8988T (cell line): ENCODE data around the gene KCTD21.
"Not testable (repeated sequence)": the region's sequence is repeated elsewhere in the genome, so short reads cannot be mapped to it uniquely, and the experiment has no call there.

ENCODE experiments used
- DNase-seq: peaks from one replicate; pipeline ENCODE4 v3.0.0; 2011

The KCTD21 gene, protein sequence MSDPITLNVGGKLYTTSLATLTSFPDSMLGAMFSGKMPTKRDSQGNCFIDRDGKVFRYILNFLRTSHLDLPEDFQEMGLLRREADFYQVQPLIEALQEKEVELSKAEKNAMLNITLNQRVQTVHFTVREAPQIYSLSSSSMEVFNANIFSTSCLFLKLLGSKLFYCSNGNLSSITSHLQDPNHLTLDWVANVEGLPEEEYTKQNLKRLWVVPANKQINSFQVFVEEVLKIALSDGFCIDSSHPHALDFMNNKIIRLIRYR

DNA sequence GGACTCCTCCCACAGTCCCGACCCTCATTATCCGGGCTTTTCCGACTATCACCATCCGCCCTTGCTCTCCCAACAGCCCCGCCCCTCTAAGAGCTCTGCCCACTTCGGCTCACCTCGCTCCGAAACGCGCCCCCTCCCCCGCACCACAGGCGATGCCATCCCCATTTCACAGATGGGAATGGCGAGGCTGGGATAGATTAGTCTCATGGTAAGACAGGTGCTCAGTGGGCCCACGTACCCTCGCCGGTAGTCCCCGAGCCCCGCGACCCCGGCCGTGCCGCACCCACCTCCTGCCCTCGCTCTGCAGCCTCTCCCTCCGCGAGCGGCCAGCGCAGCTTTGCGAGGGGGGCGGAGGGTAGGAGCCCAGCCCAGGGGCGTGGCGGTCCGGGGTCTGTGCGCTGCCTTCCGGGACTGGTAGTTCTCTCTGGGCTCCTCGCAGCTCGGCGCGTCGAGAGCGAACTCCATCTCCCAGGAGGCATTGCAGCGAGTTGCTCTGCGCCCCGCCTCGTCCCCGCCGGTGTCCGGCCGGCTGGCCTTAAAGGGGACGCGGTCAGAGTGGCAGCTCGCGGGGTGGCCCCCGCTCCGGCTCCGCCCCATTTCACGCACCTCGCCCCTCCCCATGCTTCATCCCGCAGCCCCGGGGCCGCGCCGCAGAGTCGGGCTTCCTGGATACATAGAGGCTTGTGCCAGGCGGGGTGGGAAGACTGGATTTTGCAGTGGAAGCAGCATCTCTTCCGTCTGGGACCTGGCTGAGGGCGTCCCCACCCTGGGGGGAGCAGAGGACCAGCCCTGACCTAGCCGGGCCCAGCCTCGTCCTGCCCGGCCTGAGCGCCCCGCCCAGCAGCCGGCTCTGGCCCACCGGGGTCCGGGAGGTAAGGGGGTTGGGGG lies at the start of gene KCTD21, which contains the start of gene USP35:
KCTD21 (minus strand) TSS at position 341 of the 888 bp plus-strand sequence. CDS start 14,072 bp downstream, outside the sequence.
USP35 (plus strand) TSS at position 634 of the 888 bp plus-strand sequence. CDS start 7,327 bp downstream, outside the sequence.
- DNase-seq, result peak; percentile 98

DNA sequence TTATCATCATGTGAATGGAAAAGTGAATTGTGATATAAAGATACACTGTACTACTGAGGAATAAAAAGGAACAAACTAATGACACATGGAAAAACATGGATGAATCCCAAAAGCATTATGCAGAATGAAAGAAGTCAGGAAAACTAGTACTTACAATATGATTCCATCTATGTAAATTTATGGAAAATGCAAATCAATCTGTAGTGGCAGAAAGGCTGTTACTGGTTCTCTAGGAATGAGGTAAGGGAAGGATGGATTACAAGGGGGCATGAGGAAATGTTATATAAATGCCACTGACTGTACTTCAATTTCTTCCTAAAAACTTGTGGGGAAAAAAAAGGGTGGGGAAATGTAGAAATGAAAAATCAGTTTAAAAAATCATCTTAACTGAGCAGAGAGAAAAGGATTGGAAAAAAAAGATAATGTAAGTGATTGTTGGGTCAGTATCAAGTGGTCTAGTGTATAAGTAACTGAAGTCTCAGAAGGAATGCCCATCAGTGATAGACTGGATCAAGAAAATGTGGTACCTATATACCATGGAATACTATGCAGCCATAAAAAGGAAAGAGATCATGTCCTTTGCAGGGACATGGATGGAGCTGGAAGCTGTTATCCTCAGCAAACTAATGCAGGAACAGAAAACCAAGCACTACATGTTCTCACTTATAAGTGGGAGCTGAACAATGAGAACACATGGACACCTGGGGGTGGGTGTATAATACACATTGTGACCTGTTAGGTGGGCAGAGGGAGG lies 49.0 kb upstream of the KCTD21 start:
- DNase-seq, result no peak

DNA sequence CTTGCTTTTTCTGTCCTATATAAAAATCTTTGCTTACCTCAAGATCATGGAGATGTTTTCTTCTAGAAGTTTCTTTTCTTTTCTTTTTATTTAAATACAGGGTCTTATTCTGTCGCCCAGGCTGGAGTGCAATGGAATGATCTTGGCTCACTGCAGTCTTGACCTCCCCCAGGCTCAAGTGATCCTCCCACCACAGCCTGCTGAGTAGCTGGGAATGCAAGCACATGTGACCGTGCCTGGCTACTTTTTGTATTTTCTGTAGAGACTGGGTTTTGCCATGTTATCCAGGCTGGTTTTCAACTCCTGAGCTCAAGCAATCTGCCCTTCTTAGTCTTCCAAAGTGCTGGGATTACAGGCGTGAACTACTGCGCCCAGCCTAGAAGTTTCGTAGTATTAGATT lies 45.6 kb upstream of the KCTD21 start:
- no peak for DNase-seq

DNA sequence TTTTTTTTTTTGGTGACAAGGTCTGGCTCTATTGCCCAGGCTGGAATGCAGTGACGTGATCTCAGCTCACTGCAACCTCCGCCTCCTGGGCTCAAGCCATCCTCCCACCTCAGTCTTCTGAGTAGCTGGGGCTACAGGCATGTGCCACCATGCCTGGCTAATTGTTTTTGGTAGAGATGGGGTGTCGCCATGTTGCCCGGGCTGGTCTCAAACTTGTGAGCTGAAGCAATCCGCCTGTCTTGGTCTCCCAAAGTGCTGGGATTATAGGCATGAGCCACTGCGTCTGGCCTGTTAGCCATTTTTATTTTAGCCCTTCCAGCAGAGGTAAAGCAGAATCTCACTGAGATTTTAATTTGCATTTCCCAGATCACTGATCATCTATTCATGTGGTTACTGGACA lies 44.6 kb upstream of the KCTD21 start:
- not testable (repeated sequence) for DNase-seq

DNA sequence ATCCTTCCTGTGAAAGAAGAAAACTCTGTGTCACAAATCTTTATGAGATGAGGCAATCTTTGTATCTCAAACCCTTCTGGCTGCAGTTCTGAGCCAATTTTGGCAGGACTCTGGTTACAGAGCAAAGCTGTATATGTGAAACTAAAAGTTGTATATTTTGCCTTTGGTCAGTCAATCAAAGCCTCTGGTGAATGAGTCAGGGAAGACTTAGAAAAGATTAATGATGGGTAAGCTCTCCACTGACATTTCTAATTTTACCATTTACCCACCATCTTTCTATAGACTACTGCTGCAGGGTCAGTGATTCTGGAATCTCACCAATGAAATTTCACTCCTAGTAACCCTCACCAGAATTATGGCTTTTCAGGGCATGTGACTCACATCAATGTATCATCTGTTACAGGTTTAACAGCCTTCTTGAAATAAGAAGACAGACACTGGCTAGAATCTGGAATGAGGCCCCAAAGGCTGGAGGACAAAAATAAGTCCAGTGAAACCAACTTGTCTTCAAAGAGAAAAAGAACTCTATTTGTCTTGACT lies 43.6 kb upstream of the KCTD21 start:
- DNase-seq, result no peak

DNA sequence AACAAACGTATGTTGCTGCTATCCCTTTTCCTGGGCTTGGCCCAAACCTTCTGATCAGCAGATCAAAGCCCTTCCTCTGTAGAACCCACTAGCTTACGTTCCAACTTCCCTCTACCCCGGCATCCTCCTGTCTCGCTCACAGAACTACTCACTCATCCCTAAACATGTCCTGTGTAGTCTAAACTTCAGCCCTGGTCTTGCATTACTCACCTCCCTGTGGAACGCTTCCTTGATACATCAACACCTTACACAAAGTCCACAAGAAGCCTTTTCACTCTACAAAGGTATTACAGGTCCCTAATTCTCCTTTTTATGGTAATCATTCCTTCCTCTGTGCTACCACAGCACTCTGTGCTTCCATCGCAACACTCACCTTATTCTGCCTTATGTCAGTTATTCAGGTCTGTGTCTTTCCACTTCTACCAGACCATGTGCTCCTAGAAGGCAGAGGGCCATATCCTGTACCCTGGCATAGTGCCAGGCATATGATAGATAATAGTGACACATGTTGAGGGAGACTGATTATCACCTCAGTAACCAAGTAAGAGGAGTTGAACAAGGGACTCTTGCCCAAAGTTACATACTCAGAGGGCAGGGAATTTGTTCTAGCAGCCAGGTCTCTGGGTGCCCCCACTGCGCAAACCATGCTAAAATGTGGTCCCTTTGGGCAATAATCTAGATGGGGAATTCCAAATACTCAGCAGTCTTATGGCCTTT lies 41.9 kb upstream of the KCTD21 start:
- DNase-seq, result no peak

GRCh38 chr11:78229106-78229505 lies 40.7 kb upstream of the KCTD21 start:
- no peak for DNase-seq

- DNase-seq, result peak; percentile 49
Measured at GRCh38 chr11:78228467-78228866, 40.0 kb upstream of the KCTD21 start.

- DNase-seq, result no peak
Measured at GRCh38 chr11:78227921-78228320, 39.5 kb upstream of the KCTD21 start.

DNA sequence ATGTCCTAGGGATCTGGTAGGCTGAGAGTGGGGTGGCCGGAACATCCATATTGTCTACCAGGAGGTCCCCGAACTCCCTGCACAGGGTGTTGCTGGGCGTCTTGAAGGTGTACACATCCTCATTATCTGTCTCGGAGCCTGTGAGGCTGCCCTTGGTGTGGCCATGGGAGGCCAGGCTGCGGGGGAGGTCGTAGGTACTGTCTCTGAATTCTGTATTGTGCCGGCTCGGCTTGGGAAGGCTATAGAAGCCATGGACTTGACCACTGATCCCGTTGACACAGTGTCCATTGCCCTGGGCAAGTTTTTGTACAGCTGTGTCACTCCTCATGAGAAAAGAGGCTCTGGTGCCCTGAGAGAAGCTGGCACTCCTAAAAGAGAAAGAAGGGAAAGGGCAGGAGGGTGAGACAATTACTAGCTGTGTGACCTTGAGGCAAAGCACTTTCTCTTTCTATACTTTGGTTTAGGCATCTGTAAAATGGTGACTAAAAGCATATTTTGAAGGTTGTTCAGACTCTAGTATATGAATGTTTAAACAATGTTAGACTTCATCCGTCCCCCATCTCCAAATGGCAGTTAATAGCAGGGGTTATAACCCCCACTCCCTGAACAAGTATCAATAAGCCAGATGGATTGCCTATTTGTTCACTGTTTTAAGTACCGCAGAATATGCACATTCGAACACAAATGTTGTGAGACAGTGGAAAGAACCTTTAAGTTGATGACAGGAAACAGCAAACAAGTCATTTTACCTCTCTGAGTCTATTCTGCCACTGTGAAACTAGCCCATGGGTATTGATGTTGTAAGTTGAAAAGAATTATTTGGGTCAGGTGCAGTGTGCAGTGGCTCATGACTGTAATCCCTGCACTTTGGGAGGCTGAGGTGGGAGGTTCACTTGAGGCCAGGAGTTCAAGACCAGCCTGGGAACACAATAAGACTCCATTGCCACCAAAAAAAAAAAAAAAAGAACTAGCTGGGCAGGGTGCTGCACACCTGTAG lies 38.6 kb upstream of the KCTD21 start:
- no peak for DNase-seq

GRCh38 chr11:78224906-78225420 lies 36.5 kb upstream of the KCTD21 start:
- no peak for DNase-seq

GRCh38 chr11:78224506-78224905 lies 36.1 kb upstream of the KCTD21 start:
- DNase-seq, result no peak

GRCh38 chr11:78223320-78223954 lies 35.0 kb upstream of the KCTD21 start:
- no peak for DNase-seq

DNA sequence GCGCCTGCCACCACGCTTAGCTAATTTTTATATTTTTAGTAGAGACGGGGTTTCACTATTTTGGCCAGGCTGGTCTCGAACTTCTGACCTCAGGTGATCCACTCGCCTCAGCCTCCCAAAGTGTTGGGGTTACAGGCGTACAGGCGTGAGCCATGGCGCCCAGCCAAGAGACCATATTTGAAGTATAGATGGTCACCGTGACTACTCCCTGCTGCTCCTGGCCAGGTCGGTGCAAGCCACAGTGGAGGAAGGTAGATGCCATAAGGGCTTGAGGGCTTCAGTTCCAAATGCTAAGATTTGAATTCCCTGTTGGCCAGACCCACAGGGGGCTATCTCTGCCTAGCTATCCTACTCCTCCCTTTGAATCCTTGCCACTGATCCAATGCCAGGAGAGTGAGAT lies 34.3 kb upstream of the KCTD21 start:
- DNase-seq, result not testable (repeated sequence)

DNA sequence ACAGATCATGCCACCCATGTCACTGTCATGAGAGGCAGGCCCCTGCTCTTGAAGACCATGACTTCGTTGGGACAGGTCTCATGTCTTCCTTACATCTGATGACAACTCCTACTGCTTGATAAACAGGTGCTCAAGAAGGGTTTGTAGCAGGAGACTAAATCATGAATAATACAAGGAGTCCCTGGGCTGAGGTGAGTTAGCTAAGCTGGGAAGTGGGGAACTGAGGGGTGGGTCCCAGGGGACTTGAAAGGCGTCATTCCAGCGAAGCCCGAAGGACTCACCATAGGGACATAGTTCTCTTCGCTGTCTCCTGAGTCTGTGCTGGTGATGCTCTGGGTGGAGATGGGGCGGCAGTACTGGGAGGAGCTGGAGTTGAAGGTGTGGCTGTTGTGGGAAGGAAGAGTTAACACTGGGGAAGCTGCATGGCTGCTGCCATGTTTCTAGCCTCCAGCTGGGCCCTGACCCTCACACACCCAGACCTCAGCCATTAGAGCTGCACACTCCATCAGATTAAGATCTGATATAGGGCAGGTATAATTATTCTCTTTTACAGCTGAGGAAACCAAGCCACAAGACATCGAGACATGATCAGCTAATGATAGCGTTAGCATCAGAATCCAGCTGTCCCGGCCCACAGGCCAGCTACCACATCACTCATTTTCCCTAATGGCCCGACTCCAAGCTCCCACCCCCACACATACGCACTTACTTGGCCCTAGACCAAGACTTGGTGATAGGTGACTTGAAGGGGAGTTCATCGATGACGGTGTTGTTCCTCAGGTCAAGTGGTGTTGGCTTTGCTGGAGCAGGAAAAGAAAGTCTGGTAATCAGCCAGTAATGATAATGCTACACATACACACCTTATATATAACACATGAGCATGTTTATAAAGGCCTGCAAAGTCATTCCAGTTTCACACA lies 33.2 kb upstream of the KCTD21 start:
- DNase-seq, result no peak

GRCh38 chr11:78220218-78221157 lies 32.1 kb upstream of the KCTD21 start:
- DNase-seq, result no peak

DNA sequence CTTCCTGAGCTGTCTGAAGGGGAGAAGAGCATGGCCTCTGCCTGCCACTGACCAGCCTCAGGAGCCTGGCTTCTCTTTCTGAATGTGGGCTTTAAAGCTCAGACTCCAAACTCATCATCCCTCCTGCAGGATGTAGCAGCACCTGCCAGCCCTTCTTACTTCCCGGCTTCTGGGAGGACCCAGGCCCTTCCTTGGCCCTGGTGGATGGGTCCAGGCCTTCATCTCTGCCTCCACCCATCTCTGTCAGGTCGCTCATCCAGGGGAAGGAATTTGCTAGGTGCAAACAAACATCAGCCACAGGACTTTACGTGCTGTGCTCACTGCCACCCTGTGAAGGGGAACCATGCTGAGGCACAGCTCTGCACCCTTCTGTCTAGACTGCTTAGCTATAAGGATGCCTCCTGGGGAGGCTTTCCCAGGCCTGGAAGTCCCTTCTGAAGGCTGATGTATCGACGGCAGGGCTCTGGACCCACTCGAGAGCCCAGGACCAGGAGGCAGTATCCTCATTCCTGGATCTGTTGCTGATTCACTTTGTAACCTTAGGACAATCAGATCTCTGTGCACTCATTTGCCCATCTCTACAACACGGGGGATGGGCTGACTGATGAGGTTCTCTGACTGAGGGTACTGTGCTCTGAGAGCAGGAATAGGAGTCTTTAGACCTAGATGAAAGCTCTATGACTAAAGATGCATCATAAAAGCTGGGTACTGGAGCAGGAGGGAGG lies 31.2 kb upstream of the KCTD21 start:
- DNase-seq, result no peak
